Measurements from ENCODE around the gene CEP55.

DNA sequence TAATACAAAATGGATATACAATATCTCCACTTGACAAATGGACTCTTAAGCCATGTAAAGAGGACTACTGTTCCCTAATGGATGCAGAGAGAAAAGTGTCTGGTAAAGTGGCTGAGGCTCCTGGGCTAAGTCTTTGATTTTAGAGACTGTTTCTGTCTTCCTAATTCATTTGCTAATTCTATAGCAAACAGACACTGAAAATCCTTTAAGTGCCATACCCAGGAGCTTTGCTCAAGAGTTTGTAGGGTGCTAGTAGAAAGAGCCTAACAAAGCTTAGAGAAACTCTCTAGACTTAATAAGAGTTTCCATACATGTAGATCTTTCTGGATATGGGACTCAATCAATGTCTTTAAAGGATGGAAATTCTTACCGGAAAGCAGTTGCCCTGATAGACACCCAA lies 16.7 kb downstream of the CEP55 start:
- TF ChIP-seq, protein P1, sequence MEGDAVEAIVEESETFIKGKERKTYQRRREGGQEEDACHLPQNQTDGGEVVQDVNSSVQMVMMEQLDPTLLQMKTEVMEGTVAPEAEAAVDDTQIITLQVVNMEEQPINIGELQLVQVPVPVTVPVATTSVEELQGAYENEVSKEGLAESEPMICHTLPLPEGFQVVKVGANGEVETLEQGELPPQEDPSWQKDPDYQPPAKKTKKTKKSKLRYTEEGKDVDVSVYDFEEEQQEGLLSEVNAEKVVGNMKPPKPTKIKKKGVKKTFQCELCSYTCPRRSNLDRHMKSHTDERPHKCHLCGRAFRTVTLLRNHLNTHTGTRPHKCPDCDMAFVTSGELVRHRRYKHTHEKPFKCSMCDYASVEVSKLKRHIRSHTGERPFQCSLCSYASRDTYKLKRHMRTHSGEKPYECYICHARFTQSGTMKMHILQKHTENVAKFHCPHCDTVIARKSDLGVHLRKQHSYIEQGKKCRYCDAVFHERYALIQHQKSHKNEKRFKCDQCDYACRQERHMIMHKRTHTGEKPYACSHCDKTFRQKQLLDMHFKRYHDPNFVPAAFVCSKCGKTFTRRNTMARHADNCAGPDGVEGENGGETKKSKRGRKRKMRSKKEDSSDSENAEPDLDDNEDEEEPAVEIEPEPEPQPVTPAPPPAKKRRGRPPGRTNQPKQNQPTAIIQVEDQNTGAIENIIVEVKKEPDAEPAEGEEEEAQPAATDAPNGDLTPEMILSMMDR (IDR thresholded peaks at IDR 0.05), result no peak
- no peak for TF ChIP-seq EP300 (IDR thresholded peaks at IDR 0.05)
- no peak for TF ChIP-seq POLR2A (IDR thresholded peaks at IDR 0.05)

Measured in suprapubic skin (tissue), 3 donors.